H1 (cell line): ENCODE results near the gene GNB1. TPM values are rescaled to one million over a fixed set of nuclear protein-coding genes. Genes with fewer than 3 reads are reported as not detected.

Experiments used
- CTCF ChIA-PET: fragments of 300-600 bp; sonication (Branson Sonifier 250); formaldehyde crosslinking; loops from one replicate; lab custom pipeline; 2021; ENCODE audit not compliant: partially characterized antibody; lab: Charles Lee
- POLR2A ChIA-PET: fragments of 300-600 bp; sonication (Branson Sonifier 250); formaldehyde crosslinking; loops from one replicate; lab custom pipeline; 2021; ENCODE audit warnings: inconsistent platforms; ENCODE audit not compliant: partially characterized antibody; lab: Charles Lee
- DNase-seq, 2 experiments: peaks; one replicate each; pipeline versions ENCODE4 v3.0.0 to v3.0.0-alpha.2; 2010 to 2022; ENCODE audit warnings: low spot score in 2 of 2, low read depth in 1 of 2, mixed read lengths in 1 of 2
- FAIRE-seq: peaks from 2 replicates; lab custom pipeline; 2011; peaks lifted over from hg19 to GRCh38; lab: Jason Lieb, UNC
- H2AFZ ChIP-seq: 2 replicates; pipeline ENCODE4 v1.8.1; 2012; ENCODE audit warnings: low read length, inconsistent platforms
- H2AK5ac ChIP-seq: 2 replicates; pipeline ENCODE4 v1.6.1; 2013; ENCODE audit warnings: low read depth, low read length
- H2BK120ac ChIP-seq: replicated peaks from 2 replicates; pipeline ENCODE3; 2013; ENCODE audit warnings: low read depth, low read length, inconsistent platforms
- H2BK12ac ChIP-seq: 2 replicates; pipeline ENCODE4 v1.6.1; 2013; ENCODE audit warnings: low read depth, low read length
- H2BK15ac ChIP-seq: 2 replicates; pipeline ENCODE4 v1.6.1; 2013; ENCODE audit warnings: low read length
- H2BK20ac ChIP-seq: 2 replicates; pipeline ENCODE4 v1.6.1; 2013; ENCODE audit warnings: low read length
- H2BK5ac ChIP-seq: 2 replicates; pipeline ENCODE4 v1.6.1; 2013; ENCODE audit warnings: low read depth, low read length
- H3K14ac ChIP-seq: 2 replicates; pipeline ENCODE4 v1.6.1; 2013; ENCODE audit warnings: inconsistent platforms; ENCODE audit not compliant: insufficient read length
- H3K18ac ChIP-seq: 2 replicates; pipeline ENCODE4 v1.6.1; 2013; ENCODE audit warnings: low read length; ENCODE audit errors: extremely low read depth
- H3K23ac ChIP-seq: 2 replicates; pipeline ENCODE4 v1.6.1; 2013; ENCODE audit warnings: inconsistent platforms; ENCODE audit not compliant: insufficient read length
- H3K23me2 ChIP-seq: 2 replicates; pipeline ENCODE4 v1.6.1; 2013; ENCODE audit warnings: low read depth, low read length
- H3K27ac ChIP-seq: 2 replicates; pipeline ENCODE4 v1.6.1; 2011; ENCODE audit warnings: low read depth, low read length, inconsistent platforms
- H3K27me3 ChIP-seq, 4 experiments: replicated peaks in 1 of 4; 1 replicate in 1 of 4; 2 replicates in 3 of 4; pipeline versions ENCODE4 v1.6.1 to v1.8.1; 2011 to 2013; ENCODE audit warnings: low read length in 3 of 4, mild to moderate bottlenecking in 3 of 4, inconsistent platforms in 2 of 4, mixed read lengths in 2 of 4, moderate library complexity in 1 of 4; ENCODE audit not compliant: control insufficient read depth in 3 of 4, insufficient read depth in 3 of 4; ENCODE audit errors: extremely low read depth in 1 of 4
- H3K36me3 ChIP-seq, 4 experiments: 2 replicates each; pipeline versions ENCODE4 v1.6.1 to v1.8.1; 2011 to 2013; ENCODE audit warnings: mild to moderate bottlenecking in 4 of 4, low read length in 3 of 4, moderate library complexity in 2 of 4, control low read depth in 1 of 4, inconsistent platforms in 1 of 4; ENCODE audit not compliant: insufficient read depth in 4 of 4, control insufficient read depth in 2 of 4
- H3K4ac ChIP-seq: replicated peaks from 2 replicates; pipeline ENCODE3; 2013; ENCODE audit warnings: low read length, low read depth, mixed read lengths, inconsistent platforms; ENCODE audit not compliant: insufficient read length
- H3K4me1 ChIP-seq, 4 experiments: replicated peaks in 1 of 4; 1 replicate in 1 of 4; 2 replicates in 3 of 4; pipeline versions ENCODE4 v1.6.1 to v1.8.1; 2011 to 2013; ENCODE audit warnings: low read length in 3 of 4, inconsistent platforms in 2 of 4, mixed read lengths in 1 of 4; ENCODE audit not compliant: insufficient read depth in 4 of 4, control insufficient read depth in 3 of 4
- H3K4me2 ChIP-seq, 2 experiments: 2 replicates each; pipeline versions ENCODE4 v1.6.1 to v1.8.1; 2011 to 2013; ENCODE audit warnings: low read depth in 2 of 2, low read length in 2 of 2, control low read depth in 1 of 2, inconsistent platforms in 1 of 2, mild to moderate bottlenecking in 1 of 2; ENCODE audit not compliant: insufficient read depth in 1 of 2
- H3K4me3 ChIP-seq, 4 experiments: fragments of 200-600, 300-600 bp in 1 of 4; sonication (generic), shearing (Covaris generic), sonication (Bioruptor Twin) in 1 of 4; 2 replicates each; pipeline versions ENCODE4 v1.5.1 to v1.8.1; 2011 to 2016; ENCODE audit warnings: low read length in 4 of 4, low read depth in 3 of 4, control low read depth in 2 of 4, inconsistent platforms in 2 of 4, mild to moderate bottlenecking in 2 of 4, mixed read lengths in 1 of 4, moderate library complexity in 1 of 4; ENCODE audit not compliant: insufficient read depth in 2 of 4; ENCODE audit errors: extremely low read depth in 1 of 4
- H3K56ac ChIP-seq: replicated peaks from 2 replicates; pipeline ENCODE3; 2013; ENCODE audit warnings: low read depth, mild to moderate bottlenecking, mixed read lengths, low read length, inconsistent platforms; ENCODE audit not compliant: insufficient read length
- H3K79me1 ChIP-seq: 2 replicates; pipeline ENCODE4 v1.6.1; 2013; ENCODE audit warnings: low read depth, low read length, control low read depth
- H3K79me2 ChIP-seq, 2 experiments: 2 replicates each; pipeline versions ENCODE4 v1.6.1 to v1.8.1; 2012 to 2013; ENCODE audit warnings: low read length in 2 of 2, mild to moderate bottlenecking in 2 of 2, inconsistent platforms in 1 of 2; ENCODE audit not compliant: insufficient read depth in 2 of 2, control insufficient read depth in 1 of 2
- H3K9ac ChIP-seq, 4 experiments: replicated peaks in 1 of 4; 1 replicate in 1 of 4; 2 replicates in 3 of 4; pipeline versions ENCODE4 v1.6.1 to v1.8.1; 2011 to 2013; ENCODE audit warnings: low read depth in 3 of 4, low read length in 3 of 4, control low read depth in 2 of 4, mild to moderate bottlenecking in 2 of 4, moderate library complexity in 2 of 4, inconsistent platforms in 1 of 4; ENCODE audit errors: extremely low read depth in 1 of 4
- H3K9me3 ChIP-seq, 2 experiments: 2 replicates each; pipeline versions ENCODE4 v1.6.1 to v1.8.1; 2012 to 2013; ENCODE audit warnings: mild to moderate bottlenecking in 2 of 2, moderate library complexity in 2 of 2, control low read depth in 1 of 2, inconsistent platforms in 1 of 2, low read depth in 1 of 2, low read length in 1 of 2, mixed read lengths in 1 of 2; ENCODE audit not compliant: insufficient read depth in 2 of 2
- H4K20me1 ChIP-seq, 2 experiments: replicated peaks in 1 of 2; 2 replicates each; pipeline versions ENCODE3 to v1.8.1; 2011 to 2013; ENCODE audit warnings: inconsistent platforms in 2 of 2, low read length in 2 of 2, mild to moderate bottlenecking in 1 of 2; ENCODE audit not compliant: insufficient read depth in 2 of 2, control insufficient read depth in 1 of 2
- H4K5ac ChIP-seq: 2 replicates; pipeline ENCODE4 v1.6.1; 2013; ENCODE audit warnings: low read length, low read depth, mixed read lengths, inconsistent platforms; ENCODE audit not compliant: insufficient read length
- H4K8ac ChIP-seq: 2 replicates; pipeline ENCODE4 v1.8.0; 2013; ENCODE audit warnings: mild to moderate bottlenecking, moderate library complexity, low read length, inconsistent platforms; ENCODE audit not compliant: insufficient read depth; ENCODE audit errors: extremely low read depth
- H4K91ac ChIP-seq: replicated peaks from 2 replicates; pipeline ENCODE3; 2013; ENCODE audit warnings: low read length, mixed read lengths, inconsistent platforms; ENCODE audit not compliant: insufficient read length
- BACH1 ChIP-seq: IDR thresholded peaks from 2 replicates; pipeline ENCODE4 v1.6.1; 2012; ENCODE audit warnings: low read length, improper control_type of control experiment
- CBX5 ChIP-seq: fragments of 300-800, 300-1000 bp; sonication (generic); IDR thresholded peaks from 2 replicates; pipeline ENCODE4 v1.7.1; 2016; ENCODE audit warnings: antibody characterized with exemption, low read length, low read depth
- JUND ChIP-seq: IDR thresholded peaks from 2 replicates; pipeline ENCODE4 v1.6.1; 2011; ENCODE audit warnings: mild to moderate bottlenecking, improper control_type of control experiment, low read length
- KDM4A ChIP-seq: IDR thresholded peaks from one replicate; pipeline ENCODE4 v1.7.1; 2012; ENCODE audit warnings: low read depth, mild to moderate bottlenecking, moderate library complexity, low read length, inconsistent platforms; ENCODE audit not compliant: severe bottlenecking
- PHF8 ChIP-seq: fragments of 200-600 bp; sonication (generic); conservative IDR thresholded peaks from 2 replicates; pipeline ENCODE4 v1.7.1; 2012; ENCODE audit warnings: low read depth, mild to moderate bottlenecking, inconsistent platforms, low read length, moderate library complexity
- RBBP5 ChIP-seq: IDR thresholded peaks from 2 replicates; pipeline ENCODE4 v1.7.1; 2012; ENCODE audit warnings: low read depth, mild to moderate bottlenecking, inconsistent platforms, low read length, moderate library complexity, borderline replicate concordance
- SP4 ChIP-seq: IDR thresholded peaks from 2 replicates; pipeline ENCODE4 v1.6.1; 2012; ENCODE audit warnings: low read length, inconsistent platforms
- WGBS, 2 experiments: shearing (Covaris generic) in 1 of 2; methylation state at CpG; one replicate each; pipeline versions ENCODE4 v1.1.6 to v1.1.7; 2013 to 2015; ENCODE audit warnings: low lambda C conversion rate in 2 of 2, mixed read lengths in 2 of 2, inconsistent platforms in 1 of 2, low coverage in 1 of 2, missing lambda C conversion rate in 1 of 2; ENCODE audit not compliant: insufficient replicate concordance in 2 of 2, insufficient coverage in 1 of 2, insufficient read length in 1 of 2; ENCODE audit errors: extremely low coverage in 1 of 2, missing lambda C conversion rate in 1 of 2; 5-methylcytosine and 5-hydroxymethylcytosine counted together
- polyA plus RNA-seq, 7 experiments: library from polyadenylated mRNA; depleted of rRNA in 3 of 7; stranded (reverse) in 5 of 7; unstranded in 2 of 7; fragments of >200 nt in 5 of 7; fragments of 200-250 nt in 2 of 7; gene quantifications; 1 replicate in 5 of 7; 2 replicates in 1 of 7; 4 replicates in 1 of 7; pipeline versions ENCODE4 v1.2.1 to v1.2.3, GENCODE V29; 2011 to 2013; ENCODE audit warnings: missing spikeins in 2 of 7, mixed read lengths in 2 of 7
- total RNA-seq: library from RNA; stranded (reverse); fragmentation: NEBNext Ultra II Directional; extraction: Animal tissue kit (Norgen Biotek cat#: 25700); gene quantifications from 2 replicates; pipeline ENCODE4 v1.2.1, GENCODE V29; 2021

GNB1 gene
- total and polyA plus RNA-seq, 2 of the 8 experiments (the other 6 are each of a cell fraction or from before 2014, with no cell fraction given): 343 to 382 TPM

- no peaks in the 10 kb centered on the region for H3K9me3 ChIP-seq
- H4K8ac ChIP-seq: no peak overlapping the region
- no peak overlapping the region for H2AK5ac ChIP-seq
- H3K56ac ChIP-seq: no peak overlapping the region
- ChIA-PET CTCF (no interaction called here), POLR2A (interaction anchor here (1.1 kb wide), 1 partner anchor 9 kb away, joined by 3 read pairs; no protein-coding TSS in a partner anchor)
- no peak overlapping the region for H3K4me2 ChIP-seq
- H3K36me3 ChIP-seq: peaks cover 0 to 24% (median 3%) of the 10 kb centered on the region in 4 experiments; a peak in 5 of 8 replicates
- no peak overlapping the region for H3K9ac ChIP-seq
- peaks cover 15% of the 10 kb centered on the region for H3K79me1 ChIP-seq
- no peak overlapping the region for H3K23ac ChIP-seq
- H2BK20ac ChIP-seq: no peak overlapping the region
- H2BK5ac ChIP-seq: no peak overlapping the region
- no peak overlapping the region for H3K4ac ChIP-seq
- H2BK15ac ChIP-seq: no peak overlapping the region
- no peak overlapping the region for H3K27ac ChIP-seq
- H4K5ac ChIP-seq: no peak overlapping the region
- H4K91ac ChIP-seq: no peak overlapping the region
- no peak overlapping the region for H3K14ac ChIP-seq
- no peak overlapping the region for H2BK12ac ChIP-seq
- peaks cover 8 to 14% of the 10 kb centered on the region in 2 experiments for H4K20me1 ChIP-seq
- FAIRE-seq (no peak), DNase-seq (no peak)
- no peaks in the 10 kb centered on the region for H3K23me2 ChIP-seq
- 100% methylated on average over 2 of the region's 3 CpGs; no CpG with 5 or more reads in 1 of the 2 experiments for WGBS, 2 experiments
- H3K27me3 ChIP-seq: no peaks in the 10 kb centered on the region
- no peak overlapping the region for H3K18ac ChIP-seq
- no peak overlapping the region for H2AFZ ChIP-seq
- no peak overlapping the region for H2BK120ac ChIP-seq
- H3K4me3 ChIP-seq: no peak overlapping the region
- no peaks in the 10 kb centered on the region for H3K4me1 ChIP-seq
- H3K79me2 ChIP-seq: peaks cover 0 to 84% of the 10 kb centered on the region in 2 experiments; a peak in 3 of 4 replicates
- TF ChIP-seq KDM4A (no peak), SP4 (no peak), PHF8 (no peak), BACH1 (no peak), CBX5 (no peak), RBBP5 (no peak), JUND (no peak)
Observed at GRCh38 chr1:1835546-1835945, 55.3 kb downstream of the GNB1 start.
